Activated CD4-positive, alpha-beta T cell treated with anti-CD3 and anti-CD28 coated beads, Interleukin-2, Interleukin-6, amounts not matched to agents 100 ng/mL and 50 ng/mL, durations not matched to agents 16 hours and 8 hours (primary cell): ENCODE measurements around the gene TSPAN10.
A peak's percentile ranks its signal among the peaks of the same experiment; 100 is the strongest.

Experiments used
- DNase-seq: peaks from one replicate; pipeline ENCODE4 v3.0.0-alpha.2; 2020

Gene TSPAN10

DNA sequence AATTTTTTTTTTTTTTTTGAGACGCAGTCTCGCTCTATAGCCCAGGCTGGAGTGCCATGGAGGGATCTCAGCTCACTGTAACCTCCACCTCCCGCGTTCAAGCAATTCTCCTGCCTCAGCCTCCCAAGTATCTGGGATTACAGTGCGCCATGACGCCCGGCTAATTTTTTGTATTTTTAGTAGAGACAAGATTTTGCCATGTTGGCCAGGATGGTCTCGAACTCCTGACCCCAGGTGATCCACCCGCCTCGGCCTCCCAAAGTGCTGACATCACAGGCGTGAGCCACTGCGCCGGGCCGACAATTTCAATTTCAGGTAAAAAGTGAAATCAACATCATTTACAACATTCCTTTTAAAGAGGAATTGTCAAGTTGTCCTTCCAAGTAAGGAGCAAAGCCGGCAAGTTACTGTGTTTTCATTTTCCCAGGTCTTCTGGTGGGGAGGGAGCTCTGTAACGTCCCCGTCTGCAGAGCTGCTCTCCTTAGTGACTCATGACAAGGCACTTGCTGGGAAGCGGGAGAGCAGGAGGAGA lies 957 bp upstream of the TSPAN10 start:
- peak; percentile 17 for DNase-seq

DNA sequence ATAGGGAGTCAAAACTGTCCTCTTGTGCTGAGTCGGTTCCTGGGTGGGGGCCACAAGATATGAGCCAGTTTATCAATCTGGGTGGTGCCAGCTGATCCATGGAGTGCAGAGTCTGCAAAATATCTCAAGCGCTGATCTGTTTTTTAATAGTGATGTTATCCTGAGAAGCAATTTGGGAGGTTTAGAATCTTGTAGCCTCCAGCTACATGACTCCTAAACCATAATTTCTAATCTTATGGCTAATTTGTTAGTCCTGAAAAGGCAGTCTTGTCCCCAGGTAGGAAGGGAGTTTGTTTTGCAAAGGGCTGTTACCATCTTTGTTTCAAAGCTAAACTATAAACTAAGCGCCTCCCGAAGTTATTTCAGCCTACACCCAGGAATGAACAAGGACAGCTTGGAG lies 1.7 kb downstream of the TSPAN10 start:
- DNase-seq = no peak

DNA sequence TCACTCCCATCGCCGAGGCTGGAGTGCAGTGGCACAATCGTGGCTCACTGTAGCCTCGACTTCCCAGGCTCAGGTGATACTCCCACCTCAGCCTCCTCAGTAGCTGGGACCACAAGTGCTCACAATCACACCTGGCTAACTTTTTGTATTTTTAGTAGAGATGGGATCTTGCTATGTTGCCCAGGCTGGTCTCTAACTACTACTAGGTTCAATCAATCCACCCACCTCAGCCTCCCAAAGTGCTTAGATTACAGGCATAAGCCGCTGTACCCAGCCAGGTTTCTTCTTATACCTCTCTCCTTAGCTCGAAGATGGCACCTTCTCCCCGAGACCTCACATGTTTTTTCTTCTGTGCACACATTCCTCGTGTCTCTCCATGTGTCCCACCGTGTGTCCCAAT lies 3.0 kb downstream of the TSPAN10 start:
- DNase-seq = no peak

DNA sequence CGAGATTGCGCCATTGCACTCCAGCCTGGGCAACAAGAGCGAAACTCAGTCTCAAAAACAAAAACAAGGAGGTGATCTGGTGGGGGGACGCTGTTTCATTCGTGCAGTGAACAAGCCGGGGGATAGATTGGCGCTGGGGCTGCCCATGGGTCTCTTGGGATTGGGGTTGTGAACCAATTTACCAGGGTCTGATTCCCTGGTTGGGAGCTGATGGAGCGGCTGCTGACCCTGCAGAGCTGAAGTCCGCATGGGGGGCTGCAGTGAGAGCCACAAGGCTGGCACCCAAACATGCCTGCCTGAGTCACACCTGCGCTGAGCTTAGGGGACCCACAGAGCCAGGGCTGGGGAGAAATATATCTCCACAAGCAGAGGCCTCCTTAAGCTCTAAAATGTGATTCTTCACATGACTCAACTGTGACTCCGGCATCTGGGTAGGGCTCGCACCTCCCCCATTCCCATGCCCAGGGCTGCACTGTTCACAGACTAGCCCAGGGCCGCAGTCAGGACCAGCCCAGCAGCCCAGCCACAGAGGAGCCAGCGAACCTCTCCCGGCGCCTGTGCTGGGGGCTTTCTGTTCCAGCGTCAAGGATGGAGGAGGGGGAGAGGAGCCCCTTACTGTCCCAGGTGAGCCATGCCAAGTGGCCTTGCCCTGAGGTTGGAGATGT lies 5.0 kb downstream of the TSPAN10 start:
- no peak for DNase-seq

DNA sequence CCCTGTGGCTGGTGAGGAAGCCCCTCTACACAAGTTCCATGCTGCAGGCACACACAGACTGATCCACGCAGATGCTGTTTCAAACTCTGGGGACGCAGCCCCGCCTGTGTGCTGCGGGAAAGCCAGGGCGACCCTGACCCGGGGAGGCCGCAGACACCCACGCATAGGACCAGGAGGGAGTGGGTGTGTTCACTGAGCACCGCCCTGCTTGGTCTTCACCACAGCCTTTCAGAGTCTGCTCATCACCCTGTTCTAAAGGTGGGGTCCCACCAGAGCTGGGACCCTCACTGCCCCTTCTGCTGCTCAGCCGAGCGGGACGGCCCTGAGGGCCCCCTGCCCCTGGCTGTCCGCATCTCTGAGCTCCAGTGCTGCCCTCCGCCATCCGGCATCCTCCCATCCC lies 7.5 kb downstream of the TSPAN10 start:
- DNase-seq = no peak

DNA sequence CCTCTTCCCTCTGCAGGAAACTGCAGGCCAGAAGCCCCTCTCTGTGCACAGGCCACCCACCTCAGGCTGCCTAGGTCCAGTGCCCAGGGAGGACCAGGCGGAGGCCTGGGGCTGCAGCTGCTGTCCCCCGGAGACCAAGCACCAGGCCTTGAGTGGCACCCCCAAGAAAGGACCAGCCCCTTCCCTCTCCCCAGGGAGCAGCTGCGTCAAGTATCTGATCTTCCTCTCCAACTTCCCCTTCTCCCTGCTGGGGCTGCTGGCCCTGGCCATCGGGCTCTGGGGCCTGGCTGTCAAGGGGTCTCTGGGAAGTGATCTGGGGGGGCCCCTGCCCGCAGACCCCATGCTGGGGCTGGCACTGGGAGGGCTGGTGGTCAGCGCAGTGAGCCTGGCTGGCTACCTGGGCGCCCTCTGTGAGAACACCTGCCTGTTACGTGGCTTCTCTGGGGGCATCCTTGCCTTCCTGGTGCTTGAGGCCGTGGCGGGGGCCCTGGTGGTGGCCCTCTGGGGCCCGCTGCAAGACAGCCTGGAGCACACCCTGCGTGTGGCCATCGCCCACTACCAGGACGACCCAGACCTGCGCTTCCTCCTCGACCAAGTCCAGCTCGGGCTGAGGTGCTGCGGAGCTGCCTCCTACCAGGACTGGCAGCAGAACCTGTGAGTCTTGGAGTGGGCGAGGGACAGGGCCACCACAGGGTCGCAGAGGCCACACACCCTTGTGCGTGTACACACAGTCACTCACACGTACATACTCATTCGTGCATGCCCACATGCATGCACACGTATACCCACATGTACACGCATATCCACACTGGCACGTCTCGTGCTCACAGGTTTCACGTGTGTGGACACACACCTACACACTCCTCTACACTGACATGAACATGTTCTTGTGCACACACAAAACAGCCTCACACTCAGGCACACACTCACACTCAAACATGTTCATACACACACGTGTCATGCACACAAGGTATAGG lies 8.3 kb downstream of the TSPAN10 start:
- no peak for DNase-seq

DNA sequence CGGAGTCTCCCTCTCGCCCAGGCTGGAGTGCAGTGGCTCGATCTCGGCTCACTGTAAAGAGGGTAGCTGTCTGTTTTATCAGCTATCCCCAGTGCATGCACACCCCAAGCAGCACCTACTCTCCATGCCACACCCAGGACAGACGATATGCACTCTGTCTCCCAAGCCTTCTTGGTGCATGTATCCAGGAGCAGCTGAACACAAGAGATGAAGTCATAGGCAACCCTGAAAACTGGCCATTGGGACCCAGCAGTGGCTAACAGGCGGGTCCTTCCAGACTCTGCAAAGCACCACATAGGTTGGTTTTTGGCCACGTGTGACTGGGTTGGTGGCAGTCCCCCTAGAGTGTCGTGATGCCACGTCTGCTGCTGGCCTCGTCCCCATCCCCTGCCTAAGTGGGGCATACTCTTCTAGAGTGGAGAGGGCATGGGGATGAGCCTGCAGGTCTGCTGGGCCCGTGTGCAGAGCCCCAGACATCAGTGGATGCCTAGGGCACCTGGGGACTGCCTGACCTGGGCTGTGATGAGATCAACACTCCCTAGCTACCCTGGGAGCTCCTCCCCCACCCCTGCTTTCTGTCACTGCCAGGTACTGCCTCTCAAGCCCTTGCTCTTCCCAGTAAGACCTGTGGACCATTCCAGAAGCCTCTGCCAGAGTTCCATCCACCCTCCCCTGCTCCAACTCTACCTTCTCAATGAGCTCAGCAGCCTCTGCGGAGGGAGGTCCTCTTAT lies 10.0 kb downstream of the TSPAN10 start:
- DNase-seq = no peak

DNA sequence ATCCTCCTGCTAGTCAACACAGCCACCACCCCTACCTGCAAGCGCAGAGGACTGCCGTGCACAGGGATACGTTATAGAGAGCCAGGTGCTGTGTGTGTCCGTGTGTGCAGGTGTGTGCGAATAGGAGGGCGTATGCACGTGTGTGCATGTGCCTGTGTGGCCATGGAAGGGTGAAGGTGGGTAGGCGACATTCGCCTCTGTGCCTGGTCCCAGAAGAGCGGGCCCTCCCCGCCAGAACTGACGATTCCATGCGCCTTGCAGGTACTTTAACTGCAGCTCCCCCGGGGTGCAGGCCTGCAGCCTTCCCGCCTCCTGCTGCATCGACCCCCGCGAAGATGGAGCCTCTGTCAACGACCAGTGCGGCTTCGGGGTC lies 10.6 kb downstream of the TSPAN10 start:
- no peak for DNase-seq

DNA sequence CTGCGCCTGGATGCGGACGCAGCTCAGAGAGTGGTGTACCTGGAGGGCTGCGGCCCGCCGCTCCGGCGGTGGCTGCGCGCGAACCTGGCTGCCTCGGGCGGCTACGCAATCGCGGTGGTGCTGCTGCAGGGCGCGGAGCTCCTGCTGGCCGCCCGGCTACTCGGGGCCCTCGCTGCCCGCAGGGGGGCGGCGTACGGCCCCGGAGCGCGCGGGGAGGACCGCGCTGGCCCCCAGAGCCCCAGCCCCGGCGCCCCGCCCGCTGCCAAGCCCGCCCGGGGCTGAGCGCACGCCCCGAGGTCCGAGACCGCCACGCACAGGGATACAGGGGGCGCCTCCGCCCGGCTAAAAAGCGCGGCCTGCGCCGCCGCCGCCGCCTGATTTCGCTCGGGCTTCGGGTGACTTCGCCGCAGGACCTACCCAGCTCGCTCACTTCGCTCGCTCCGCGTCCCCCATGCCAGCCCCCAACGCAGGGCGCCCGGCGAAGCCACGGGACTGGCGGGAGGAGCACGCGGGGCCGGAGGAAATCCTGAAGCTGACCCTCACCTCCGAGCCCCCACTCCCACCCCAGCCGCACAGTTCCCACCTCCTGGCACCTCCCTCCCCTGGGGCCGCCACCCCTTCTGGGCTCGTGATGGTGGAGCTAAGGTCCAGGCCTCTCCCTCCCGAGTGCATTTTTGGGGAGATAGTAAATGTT lies 11.2 kb downstream of the TSPAN10 start:
- no peak for DNase-seq

DNA sequence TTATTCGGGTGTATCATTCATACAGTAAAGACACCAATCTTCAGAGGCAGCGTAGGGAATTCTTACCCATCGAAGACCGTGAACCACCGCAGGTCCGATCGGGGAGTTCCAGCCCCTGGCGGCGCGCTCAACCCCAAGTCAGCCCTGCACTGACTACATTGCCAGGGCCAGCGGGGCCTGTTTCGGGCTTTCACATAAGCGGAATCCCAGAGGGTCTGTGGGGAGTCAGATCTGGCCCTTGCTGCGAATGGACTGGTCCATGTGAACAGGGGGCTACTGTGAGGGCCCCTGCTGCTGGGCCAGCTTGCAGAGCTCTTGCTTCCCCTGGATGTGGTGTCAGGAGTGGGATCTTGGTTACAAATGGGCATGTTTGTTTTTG lies 11.7 kb downstream of the TSPAN10 start:
- DNase-seq = no peak

DNA sequence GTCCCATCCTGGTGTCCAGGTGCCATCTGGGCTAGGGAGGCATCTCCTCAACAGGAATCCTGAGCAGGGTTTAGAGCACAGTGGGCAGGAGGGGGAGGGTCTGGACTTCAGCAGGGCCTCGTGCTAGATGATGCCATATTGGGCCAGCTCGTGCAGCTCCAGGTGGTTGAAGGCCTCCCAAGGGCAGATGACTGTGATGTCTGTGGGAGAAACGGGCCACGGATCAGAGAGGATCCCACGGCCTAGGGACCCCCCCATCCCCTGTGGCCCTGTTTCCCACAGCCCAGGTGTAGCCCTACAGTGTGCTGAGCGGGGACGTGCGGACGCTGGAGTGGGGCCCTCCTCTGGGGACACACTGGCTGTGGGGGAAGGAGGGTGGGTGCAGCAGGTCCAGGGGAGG lies 14.0 kb downstream of the TSPAN10 start:
- DNase-seq = no peak

DNA sequence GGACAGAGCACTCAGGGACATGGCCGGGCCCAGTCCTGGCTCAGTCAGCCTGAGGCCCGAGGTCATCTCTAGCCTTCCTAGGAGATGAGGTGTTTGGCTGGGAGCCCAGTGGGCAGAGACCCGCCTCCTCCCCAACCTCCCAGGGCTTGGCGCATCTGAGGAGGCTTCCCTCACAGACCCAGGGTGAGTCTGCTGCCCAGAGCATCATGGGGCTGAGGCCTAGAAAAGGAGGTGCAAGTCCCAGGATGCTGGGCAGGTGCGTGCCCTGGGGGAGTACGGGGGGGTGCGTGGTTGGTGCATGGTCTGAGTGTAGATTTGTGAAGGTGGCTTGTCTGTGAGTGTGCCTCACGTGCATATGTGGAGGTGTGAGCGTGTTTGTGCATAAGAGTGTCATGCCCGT lies 14.7 kb downstream of the TSPAN10 start:
- no peak for DNase-seq

DNA sequence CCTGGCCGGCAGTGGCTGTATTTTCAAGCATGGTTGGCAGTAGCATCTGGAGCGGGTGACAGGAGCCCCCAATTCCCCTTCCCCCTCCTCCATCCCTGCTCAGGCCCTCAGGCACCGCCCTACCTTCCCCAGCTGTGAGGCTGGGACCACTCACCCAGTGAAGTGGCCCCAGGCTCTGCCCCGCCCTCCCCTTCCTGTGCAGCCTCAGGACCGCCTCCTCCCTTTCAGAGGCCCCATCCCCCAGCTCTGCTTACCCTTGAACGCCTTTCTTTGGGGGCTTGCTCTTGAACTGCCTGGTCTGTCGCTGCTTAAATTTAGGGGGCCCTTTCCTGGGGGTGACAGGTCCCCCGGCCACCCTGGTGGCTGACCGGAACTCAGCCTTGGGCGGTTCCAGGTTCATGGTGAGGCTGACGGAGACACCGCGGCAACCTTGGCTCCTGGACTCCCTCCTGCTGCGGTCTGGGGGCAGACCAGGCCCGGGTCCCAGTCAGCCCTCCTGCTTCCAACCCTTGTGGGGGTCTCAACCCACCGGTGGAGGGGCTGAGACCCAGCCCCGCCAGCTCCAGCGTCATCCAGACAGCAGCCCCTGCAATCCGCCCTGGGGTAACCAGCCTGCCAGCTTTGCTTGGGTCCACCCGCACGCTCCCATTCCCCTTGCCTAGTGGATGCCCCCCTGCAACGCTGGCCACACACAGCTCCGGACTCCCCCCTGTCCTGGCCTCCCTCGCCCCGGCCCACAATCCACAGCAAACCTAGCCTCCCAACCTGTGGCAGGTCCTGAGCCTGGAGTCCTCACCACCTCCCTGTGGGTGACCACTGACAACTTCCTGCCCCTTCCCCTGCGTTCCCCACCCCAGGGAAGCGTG lies 16.1 kb downstream of the TSPAN10 start:
- DNase-seq = peak; percentile 11

DNA sequence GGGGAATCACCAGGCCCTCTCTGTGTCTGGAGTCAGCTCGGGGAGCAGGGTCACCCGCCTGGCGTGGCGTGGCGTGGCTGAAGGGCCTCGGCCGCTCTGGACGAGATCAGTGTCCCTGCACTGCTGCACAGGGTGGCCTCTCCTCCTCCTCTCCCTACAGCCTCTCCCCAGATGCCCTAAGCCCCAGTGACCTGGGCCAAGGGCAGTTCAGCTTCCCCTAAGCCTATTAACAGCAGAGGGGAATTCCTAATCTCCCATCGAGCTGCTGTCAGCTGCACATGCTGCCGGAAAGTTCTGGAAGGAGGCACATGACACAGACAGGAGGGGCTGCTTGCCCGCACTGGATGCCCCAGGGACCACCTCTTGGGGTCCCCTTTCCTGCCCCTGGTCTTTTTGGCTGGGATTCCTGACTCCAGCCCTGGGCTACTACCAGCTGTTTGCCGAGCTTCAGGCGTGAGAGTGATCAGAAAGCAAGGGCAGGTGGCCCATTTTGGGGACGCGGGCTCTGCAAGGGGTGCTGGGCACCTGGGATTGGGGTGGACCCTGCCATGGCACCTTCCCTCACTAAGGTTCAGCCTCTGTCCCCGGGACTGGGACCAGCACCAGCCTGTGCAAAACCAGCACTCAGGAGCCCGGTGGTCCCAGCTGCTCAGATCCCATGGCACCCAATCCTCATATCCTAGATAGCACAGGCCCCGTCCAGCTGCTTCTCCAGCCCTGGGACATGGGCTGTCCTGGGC lies 18.6 kb downstream of the TSPAN10 start:
- no peak for DNase-seq

DNA sequence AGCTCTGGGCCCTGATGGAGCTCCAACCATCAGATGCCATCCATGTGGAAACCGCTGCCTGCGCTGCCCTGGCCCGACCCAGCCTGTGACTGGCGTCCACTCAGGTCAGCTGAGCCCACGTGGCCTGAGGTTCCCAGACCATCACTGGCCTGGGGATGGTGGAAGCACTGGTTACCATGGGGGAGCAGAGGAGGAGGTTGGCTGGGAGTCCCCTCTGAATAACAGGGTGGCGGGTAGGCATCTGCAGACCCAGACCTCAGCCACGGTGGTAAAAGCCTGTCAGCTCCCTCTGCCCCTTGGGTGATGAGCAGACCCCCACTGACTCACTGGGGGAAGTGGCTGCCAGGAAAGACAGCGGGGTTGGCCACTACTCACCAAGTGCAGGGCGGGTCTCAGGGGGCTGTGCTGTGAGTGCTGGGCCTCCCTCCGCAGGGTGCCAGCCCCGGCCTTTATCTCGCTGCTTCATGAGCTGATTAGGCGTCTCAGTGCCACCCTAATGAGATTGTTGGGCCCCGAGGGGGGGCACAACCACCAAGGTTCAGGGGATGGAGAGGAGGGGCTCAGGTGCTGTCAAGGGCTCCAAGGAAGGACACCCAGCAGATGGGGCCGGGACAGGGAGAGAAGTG lies 19.2 kb downstream of the TSPAN10 start, which contains the start of gene PDE6G:
TSS of gene PDE6G (minus strand) at position 425 of the 626 bp plus-strand sequence. CDS start 3,237 bp downstream, outside the sequence.
- DNase-seq = no peak

DNA sequence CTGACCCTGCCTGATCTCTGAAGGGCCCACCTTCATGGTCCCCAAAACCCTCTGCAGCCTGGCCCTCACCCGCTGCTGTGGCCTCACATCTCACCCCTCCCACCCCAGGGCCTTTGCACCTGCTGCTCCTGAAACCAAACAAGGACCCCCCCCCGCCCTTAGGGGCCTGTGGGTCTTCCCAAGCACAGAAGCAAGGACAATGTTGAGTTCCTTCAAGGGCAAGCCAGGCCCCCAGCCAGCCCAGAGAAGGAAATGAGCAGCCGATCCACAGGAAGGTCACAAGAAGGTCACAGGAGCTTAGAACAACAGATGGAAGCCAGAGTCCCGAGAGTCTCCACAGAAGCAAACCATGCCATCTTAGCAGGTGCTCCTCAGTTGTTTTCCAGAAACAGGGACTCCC lies 19.8 kb downstream of the TSPAN10 start:
- no peak for DNase-seq

DNA sequence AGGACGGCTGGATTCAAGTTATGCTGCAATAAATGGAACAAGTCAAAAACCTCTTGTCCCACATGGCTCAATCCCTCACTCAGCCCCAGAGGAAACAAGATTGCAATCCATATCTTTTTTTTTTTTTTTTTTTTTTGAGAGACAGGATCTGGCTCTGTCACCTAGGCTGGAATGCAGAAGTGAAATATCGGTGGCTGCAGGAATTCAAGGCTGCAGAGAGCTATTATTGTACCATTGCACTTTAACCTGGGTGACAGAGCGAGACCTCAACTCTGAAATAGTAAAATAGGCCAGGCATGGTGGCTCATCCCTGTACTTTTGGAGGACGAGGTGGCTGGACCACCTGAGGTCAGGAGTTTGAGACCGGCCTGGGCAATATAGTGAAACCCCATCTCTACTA lies 22.0 kb downstream of the TSPAN10 start:
- no peak for DNase-seq

DNA sequence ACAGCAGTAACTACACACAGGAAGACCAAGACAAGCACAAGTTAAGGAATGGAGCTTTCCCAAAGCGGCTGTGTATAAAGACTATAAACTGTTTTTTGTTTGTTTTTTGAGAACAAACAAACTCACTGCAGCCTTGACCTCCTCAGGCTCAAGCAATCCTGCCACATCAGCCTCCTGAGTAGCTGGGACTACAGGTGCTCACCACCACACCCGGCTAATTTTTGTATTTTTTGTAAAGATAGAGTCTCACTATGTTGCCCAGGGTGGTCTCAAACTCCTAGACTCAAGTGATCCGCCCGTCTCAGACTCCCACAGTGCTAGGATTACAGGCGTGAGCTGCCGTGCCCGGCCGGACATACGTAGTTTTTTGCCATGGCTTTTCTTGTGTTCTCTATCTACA lies 23.4 kb downstream of the TSPAN10 start:
- DNase-seq = no peak

DNA sequence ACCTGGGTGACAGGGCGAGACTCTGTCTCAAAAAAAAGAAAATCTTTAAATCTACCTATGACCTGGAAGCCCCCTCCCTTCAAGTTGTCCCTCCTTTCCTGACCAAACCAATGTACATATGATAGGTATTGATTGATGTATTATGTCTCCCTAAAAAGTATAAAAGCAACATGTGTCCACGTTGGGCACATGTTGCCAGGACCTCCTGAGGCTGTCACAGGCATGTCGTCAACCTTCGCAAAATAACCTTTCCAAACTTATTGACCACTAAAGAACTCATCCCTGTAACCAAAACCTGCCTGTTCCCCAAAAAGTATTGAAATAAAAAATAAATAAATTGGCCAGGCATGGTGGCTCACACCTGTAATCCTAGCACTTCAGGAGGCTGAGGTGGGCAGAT lies 25.0 kb downstream of the TSPAN10 start:
- DNase-seq = no peak

DNA sequence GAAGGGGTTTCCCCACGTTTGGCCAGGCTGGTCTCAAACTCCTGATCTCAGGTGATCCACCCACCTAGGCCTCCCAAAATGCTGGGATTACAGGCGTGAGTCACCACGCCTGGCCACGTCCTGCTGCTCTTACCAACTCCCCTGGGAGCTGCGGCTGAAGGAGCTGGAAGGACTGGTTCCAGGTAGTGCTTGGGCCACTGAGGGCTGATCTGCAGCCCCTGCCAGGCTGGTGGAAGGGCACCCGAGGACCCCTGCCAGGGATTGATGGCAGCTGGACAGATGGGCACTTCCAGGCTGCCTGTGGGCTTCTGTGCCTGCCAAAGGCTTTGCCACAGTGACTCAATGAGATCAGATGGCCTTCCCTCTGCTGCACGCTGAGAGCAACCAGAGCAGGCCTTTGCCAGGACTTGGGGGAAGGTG lies 27.1 kb downstream of the TSPAN10 start:
- peak; percentile 31 for DNase-seq
